ENCODE data around the gene SRSF2. TPM values are rescaled to one million over a fixed set of nuclear protein-coding genes. Genes with fewer than 3 reads are reported as not detected.

SRSF2 gene
- total and polyA plus RNA-seq, 8 donors, result 96.4 to 340 (median 166) TPM

DNA sequence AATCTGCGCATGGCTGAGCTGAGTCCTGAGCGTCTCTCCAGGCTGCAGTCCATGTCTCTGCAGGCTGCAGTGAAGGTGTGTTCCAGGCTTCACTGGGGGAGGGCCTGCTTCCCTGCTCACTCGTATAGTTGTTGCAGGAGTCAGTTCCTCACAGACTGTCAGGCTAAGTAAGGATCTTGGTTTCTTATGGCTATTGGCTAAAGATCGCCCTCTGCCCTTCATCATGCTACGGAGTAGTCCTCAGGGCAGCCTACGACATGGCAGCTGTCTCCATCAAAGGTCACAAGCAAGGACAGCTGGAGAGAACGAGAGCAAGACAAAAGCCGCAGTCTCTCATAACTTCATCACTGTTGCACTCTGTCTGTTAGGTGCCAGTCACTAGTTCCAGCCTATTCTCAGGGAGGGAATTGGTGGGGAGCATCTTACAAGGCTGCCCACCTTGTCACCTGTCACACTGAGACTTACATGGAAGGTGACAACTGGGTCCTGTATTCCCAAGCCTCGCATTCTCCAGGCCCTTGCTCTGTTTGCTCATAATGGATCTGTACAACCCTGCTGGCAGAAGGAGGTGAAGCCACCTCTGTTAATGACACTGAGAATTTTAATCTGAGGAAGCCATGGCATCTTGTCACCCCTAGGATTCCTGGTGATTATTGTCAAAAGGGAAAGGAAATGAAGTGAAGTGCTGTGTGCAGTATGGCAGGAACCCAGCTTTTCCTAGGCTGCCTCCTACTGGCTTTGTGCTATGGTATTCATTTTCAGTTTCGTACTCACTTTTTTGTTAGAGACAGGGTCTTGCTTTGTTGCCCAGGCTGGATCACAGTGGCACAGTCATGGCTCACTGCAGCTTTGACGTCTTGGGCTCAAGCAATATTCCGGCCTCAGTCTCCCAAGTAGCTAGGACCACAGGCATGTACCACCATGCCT, 44.2 kb upstream of the SRSF2 start:
- DNase-seq, result no peak
- H3K4me3 ChIP-seq, result no peak overlapping the region
- intact Hi-C loops (cut with DNase I; ENCODE audit: low total_unique reads), result no loop called here
- TF ChIP-seq POLR2A (IDR thresholded peaks at IDR 0.05), result no peak
- TF ChIP-seq, protein P1, sequence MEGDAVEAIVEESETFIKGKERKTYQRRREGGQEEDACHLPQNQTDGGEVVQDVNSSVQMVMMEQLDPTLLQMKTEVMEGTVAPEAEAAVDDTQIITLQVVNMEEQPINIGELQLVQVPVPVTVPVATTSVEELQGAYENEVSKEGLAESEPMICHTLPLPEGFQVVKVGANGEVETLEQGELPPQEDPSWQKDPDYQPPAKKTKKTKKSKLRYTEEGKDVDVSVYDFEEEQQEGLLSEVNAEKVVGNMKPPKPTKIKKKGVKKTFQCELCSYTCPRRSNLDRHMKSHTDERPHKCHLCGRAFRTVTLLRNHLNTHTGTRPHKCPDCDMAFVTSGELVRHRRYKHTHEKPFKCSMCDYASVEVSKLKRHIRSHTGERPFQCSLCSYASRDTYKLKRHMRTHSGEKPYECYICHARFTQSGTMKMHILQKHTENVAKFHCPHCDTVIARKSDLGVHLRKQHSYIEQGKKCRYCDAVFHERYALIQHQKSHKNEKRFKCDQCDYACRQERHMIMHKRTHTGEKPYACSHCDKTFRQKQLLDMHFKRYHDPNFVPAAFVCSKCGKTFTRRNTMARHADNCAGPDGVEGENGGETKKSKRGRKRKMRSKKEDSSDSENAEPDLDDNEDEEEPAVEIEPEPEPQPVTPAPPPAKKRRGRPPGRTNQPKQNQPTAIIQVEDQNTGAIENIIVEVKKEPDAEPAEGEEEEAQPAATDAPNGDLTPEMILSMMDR (IDR thresholded peaks at IDR 0.05), result no peak
- TF ChIP-seq EP300 (IDR thresholded peaks at IDR 0.05), result no peak
- TF ChIP-seq POLR2AphosphoS5 (IDR thresholded peaks at IDR 0.05), result no peak
- H3K4me1 ChIP-seq, result no peaks in the 10 kb centered on the region
- no peak overlapping the region for H3K27ac ChIP-seq
- H3K27me3 ChIP-seq, result no peaks in the 10 kb centered on the region
- no peaks in the 10 kb centered on the region for H3K9me3 ChIP-seq
- H3K36me3 ChIP-seq, result peaks cover 35 to 88% (median 80%) of the 10 kb centered on the region in 4 donors
- WGBS, 5 donors, result 86 to 94% (median 90%) methylated on average over 12 of the region's 12 CpGs

DNA sequence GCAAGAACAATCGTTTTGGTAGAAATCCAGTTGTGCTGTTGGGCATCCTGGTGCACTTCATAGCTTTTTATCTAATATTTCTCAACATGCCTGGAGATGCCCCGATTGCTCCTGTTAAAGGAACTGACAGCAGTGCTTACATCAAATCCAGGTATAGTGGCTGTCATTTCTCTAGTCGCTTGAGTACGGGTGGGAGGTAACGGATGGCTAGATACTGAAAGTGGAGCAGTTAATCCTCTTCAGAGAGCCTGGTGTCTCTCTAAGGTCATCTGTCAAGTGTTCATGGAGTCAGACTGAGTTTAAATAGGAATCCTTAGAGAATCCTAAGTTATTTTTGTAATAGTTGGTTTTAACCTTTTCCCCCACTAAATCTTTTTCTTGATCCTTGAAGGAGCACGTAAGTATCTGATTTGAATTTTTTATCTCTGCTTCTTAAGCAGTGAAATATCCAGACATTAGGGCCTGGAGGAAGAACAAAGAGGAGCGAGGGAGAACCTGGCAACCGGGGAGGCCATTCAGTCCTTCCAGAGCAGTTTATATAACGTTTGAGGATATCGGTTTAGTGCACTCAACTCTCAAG, 38.0 kb upstream of the SRSF2 start:
- 85 to 94% (median 87%) methylated on average over 10 of the region's 10 CpGs for WGBS, 5 donors
- Histone ChIP-seq H3K27ac (no peak overlapping the region), H3K9me3 (no peaks in the 10 kb centered on the region), H3K27me3 (no peaks in the 10 kb centered on the region), H3K4me3 (no peak overlapping the region), H3K4me1 (peaks cover 0 to 8% (median 0%) of the 10 kb centered on the region in 4 donors), H3K36me3 (peaks cover 40 to 96% (median 86%) of the 10 kb centered on the region in 4 donors)
- DNase-seq, result no peak
- no peak for TF ChIP-seq POLR2AphosphoS5 (IDR thresholded peaks at IDR 0.05)
- TF ChIP-seq, protein P1 (IDR thresholded peaks at IDR 0.05), result no peak
- no peak for TF ChIP-seq EP300 (IDR thresholded peaks at IDR 0.05)
- TF ChIP-seq POLR2A (IDR thresholded peaks at IDR 0.05), result no peak
- intact Hi-C loops (cut with DNase I; ENCODE audit: low total_unique reads), result no loop called here

DNA sequence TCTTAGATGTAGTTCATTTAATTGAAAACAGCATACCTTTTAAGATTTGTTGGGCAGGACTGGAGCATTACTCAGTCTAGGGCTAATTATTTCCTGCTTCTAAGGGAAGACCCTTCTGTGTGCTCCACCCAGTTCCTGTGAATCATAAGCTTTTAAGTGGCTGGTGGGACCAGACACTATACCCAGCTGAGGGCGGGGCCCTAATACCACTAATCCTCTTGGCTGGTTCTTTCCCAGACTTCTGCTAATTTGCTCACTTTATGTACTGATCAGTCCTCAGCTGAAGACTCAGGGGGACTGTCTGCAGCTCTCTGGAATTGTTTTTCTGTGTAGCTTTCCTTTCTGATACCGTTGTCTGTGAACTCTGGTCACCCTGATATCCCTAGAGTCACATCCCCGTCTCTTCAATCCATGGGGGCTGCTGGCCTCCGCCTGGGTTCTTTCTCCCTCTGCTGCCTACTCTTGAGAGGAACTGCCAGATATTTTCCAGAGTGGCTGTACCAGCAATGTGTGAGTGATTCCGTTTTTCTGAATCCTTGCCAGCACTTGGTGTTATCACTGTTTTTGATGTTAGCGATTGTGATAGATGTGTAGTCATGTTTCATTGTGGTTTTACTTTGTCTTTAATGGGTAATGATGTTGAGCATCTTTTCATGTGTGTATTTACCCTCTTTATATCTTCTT, 35.9 kb upstream of the SRSF2 start:
- no peak overlapping the region for H3K4me3 ChIP-seq
- 53 to 77% (median 63%) methylated on average over 6 of the region's 6 CpGs for WGBS, 5 donors
- H3K27ac ChIP-seq, result peak overlapping the region in 2 of 5 donors; percentile 27 to 35
- peaks cover 0 to 8% (median 0%) of the 10 kb centered on the region in 4 donors for H3K4me1 ChIP-seq
- no peaks in the 10 kb centered on the region for H3K9me3 ChIP-seq
- DNase-seq, result peak in 1 of 2 donors; percentile 39
- H3K36me3 ChIP-seq, result peaks cover 44 to 97% (median 89%) of the 10 kb centered on the region in 4 donors
- intact Hi-C loops (cut with DNase I; ENCODE audit: low total_unique reads), result no loop called here
- TF ChIP-seq POLR2A (IDR thresholded peaks at IDR 0.05) (no peak), EP300 (IDR thresholded peaks at IDR 0.05) (no peak), POLR2AphosphoS5 (IDR thresholded peaks at IDR 0.05) (no peak)
- TF ChIP-seq, protein P1 (IDR thresholded peaks at IDR 0.05), result no peak
- no peaks in the 10 kb centered on the region for H3K27me3 ChIP-seq

GRCh38 chr17:76758570-76758969, 21.4 kb upstream of the SRSF2 start:
- 85 to 95% (median 90%) methylated on average over 3 of the region's 3 CpGs for WGBS, 5 donors
- Histone ChIP-seq H3K36me3 (peaks cover 22 to 85% (median 60%) of the 10 kb centered on the region in 4 donors), H3K4me3 (no peak overlapping the region), H3K9me3 (no peaks in the 10 kb centered on the region), H3K4me1 (no peaks in the 10 kb centered on the region), H3K27me3 (no peaks in the 10 kb centered on the region), H3K27ac (no peak overlapping the region)
- TF ChIP-seq EP300 (IDR thresholded peaks at IDR 0.05) (no peak), POLR2AphosphoS5 (IDR thresholded peaks at IDR 0.05) (no peak), POLR2A (IDR thresholded peaks at IDR 0.05) (no peak)
- TF ChIP-seq, protein P1 (IDR thresholded peaks at IDR 0.05), result no peak
- no peak for DNase-seq
- intact Hi-C loops (cut with DNase I; ENCODE audit: low total_unique reads), result no loop called here

All from stomach (tissue), 9 donors.